ENCODE data around the gene DYNLT5.
"Not testable (repeated sequence)": the region's sequence is repeated elsewhere in the genome, so short reads cannot be mapped to it uniquely, and the experiment has no call there.

DYNLT5 gene

DNA sequence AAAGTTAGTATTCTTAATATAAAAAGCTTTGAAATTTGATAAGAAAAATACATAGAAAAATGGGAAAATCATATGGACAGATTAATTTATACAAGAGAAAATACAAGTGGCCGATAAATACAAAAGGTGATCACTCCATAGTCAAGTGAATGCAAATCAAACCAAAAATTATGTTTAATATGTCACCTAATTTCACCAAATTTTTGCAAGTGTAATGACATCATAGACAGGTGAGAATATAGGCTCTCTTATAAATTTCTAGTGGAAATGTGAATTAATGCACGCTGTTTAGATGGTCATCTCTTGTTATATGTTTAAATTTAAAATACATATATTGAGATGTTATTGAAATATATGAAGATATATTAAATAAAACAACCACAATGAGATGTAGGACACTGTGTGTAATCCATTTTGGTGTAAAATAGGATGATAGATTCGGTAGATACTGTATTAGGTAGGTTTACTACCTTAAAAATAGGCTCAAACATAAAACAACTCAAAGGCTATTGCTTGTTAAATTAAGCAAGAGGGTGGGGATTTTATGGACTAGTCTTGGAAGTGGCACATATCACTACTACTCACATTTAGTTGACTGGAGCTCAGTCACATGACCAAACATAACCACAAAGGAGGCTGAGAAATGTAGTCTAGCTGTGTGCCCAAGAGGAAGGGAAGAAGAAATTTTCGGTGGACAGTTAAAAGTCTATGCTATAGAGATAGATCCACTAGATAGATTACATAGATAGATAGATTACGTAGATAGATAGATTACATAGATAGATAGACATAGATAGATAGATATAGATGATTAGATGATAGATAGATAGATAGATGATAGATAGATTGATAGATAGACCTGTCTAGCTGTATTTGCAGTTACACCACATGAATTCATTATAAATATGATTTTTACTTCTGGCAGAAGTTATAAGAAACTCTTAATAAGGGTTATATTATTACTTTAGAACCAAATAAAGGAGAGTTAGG, 39.7 kb downstream of the DYNLT5 start:
- in situ Hi-C loops (cut with MboI; ENCODE audit: low sequenced_read_pairs, unreplicated experiment), result no loop called here
- no peak for DNase-seq (ENCODE audit: low spot score)
- TF ChIP-seq, protein P1, sequence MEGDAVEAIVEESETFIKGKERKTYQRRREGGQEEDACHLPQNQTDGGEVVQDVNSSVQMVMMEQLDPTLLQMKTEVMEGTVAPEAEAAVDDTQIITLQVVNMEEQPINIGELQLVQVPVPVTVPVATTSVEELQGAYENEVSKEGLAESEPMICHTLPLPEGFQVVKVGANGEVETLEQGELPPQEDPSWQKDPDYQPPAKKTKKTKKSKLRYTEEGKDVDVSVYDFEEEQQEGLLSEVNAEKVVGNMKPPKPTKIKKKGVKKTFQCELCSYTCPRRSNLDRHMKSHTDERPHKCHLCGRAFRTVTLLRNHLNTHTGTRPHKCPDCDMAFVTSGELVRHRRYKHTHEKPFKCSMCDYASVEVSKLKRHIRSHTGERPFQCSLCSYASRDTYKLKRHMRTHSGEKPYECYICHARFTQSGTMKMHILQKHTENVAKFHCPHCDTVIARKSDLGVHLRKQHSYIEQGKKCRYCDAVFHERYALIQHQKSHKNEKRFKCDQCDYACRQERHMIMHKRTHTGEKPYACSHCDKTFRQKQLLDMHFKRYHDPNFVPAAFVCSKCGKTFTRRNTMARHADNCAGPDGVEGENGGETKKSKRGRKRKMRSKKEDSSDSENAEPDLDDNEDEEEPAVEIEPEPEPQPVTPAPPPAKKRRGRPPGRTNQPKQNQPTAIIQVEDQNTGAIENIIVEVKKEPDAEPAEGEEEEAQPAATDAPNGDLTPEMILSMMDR (IDR thresholded peaks at IDR 0.05; ENCODE audit: borderline replicate concordance, control extremely low read depth, extremely low read depth, insufficient read depth, missing control alignments), result no peak

DNA sequence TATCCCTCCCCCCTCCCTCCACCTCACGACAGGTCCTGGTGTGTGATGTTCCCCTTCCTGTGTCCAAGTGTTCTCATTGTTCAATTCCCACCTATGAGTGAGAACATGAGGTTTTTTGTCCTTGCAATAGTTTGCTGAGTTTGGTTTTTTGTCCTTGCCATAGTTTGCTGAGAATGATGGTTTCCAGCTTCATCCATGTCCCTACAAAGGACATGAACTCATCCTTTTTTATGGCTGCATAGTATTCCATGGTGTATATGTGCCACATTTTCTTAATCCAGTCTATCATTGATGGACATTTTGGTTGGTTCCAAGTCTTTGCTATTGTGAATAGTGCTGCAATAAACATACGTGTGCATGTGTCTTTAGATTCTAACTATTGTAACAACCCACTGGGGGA, 43.6 kb downstream of the DYNLT5 start:
- DNase-seq (ENCODE audit: low spot score); in situ Hi-C loops (cut with MboI; ENCODE audit: low sequenced_read_pairs, unreplicated experiment): not testable (repeated sequence)

DNA sequence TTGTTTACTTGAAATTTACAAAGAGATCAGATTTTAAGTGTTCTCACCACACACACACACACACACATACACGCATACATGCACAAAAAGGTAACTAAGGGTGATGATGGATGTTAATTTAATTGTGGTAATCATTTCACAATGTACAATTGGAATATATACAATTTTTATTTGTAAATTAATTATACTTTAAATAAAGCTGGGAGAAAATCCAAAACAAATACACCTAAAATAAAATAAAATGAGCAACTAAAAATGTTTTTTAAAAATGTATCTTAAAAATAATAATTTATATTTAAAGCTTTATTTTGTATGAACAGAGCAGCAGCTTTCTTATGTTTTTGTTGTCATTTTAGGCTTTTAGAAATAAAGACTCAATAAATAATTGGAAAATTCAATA, 57.0 kb downstream of the DYNLT5 start:
- TF ChIP-seq, protein P1 (IDR thresholded peaks at IDR 0.05; ENCODE audit: borderline replicate concordance, control extremely low read depth, extremely low read depth, insufficient read depth, missing control alignments), result no peak
- in situ Hi-C loops (cut with MboI; ENCODE audit: low sequenced_read_pairs, unreplicated experiment), result no loop called here
- no peak for DNase-seq (ENCODE audit: low spot score)

GRCh38 chr1:66809736-66810326, 57.6 kb downstream of the DYNLT5 start:
- TF ChIP-seq, protein P1 (IDR thresholded peaks at IDR 0.05; ENCODE audit: borderline replicate concordance, control extremely low read depth, extremely low read depth, insufficient read depth, missing control alignments), result no peak
- in situ Hi-C loops (cut with MboI; ENCODE audit: low sequenced_read_pairs, unreplicated experiment), result no loop called here
- DNase-seq (ENCODE audit: low spot score), result no peak

DNA sequence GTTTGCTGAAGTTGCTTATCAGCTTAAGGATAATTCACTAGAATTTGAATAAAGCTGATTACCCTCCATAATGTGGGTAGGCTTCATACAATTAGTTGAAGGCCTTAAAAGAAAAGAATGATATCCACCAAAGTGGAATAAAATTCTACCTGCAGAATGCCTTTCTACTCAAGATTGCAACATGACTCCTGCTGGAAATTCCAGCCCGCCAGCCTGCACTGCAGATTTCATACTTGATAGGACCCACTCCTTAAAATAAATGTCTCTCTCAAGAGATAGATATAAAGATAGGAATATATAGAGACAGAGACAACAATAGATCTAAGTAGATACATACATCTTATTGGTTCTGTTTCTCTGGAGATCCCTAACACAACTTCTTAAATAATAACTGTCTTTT, 72.5 kb downstream of the DYNLT5 start:
- no peak for DNase-seq (ENCODE audit: low spot score)
- TF ChIP-seq, protein P1 (IDR thresholded peaks at IDR 0.05; ENCODE audit: borderline replicate concordance, control extremely low read depth, extremely low read depth, insufficient read depth, missing control alignments), result no peak
- in situ Hi-C loops (cut with MboI; ENCODE audit: low sequenced_read_pairs, unreplicated experiment), result no loop called here

All from GM13976 (cell line).